SK-N-SH (cell line): ENCODE measurements around the gene IL17RA.

Experiments
- CTCF ChIP-seq: fragments of 200-600 bp; sonication (generic); IDR thresholded peaks from 2 replicates; pipeline ENCODE4 v1.6.1; 2017; ENCODE audit warnings: antibody characterized with exemption, mild to moderate bottlenecking, moderate library complexity
- GABPA ChIP-seq: IDR thresholded peaks from 2 replicates; pipeline ENCODE4 v1.4.0; 2012; ENCODE audit warnings: low read depth, mild to moderate bottlenecking

GRCh38 chr22:17090550-17090949 lies 5.8 kb downstream of the IL17RA start:
- no peak for TF ChIP-seq CTCF
- TF ChIP-seq GABPA = no peak
